Activated CD4-positive, alpha-beta T cell treated with anti-CD3 and anti-CD28 coated beads for 36 hours (primary cell): ENCODE results near the gene ID3. TPM values are rescaled to one million over a fixed set of nuclear protein-coding genes. Genes with fewer than 3 reads are reported as not detected.
A peak's percentile ranks its signal among the peaks of the same experiment; 100 is the strongest.

Source experiments
- ATAC-seq: fragments of 200-7000 bp; cut with Tn5 transposase; one replicate; pipeline ENCODE4 v1.10.0; 2021; ENCODE audit warnings: mild to moderate bottlenecking, moderate library complexity
- CTCF ChIA-PET: fragments of 350-600 bp; sonication (Branson Sonifier 250); formaldehyde crosslinking; loops from one replicate; lab custom pipeline; 2021; ENCODE audit warnings: antibody characterized with exemption; lab: Charles Lee
- POLR2A ChIA-PET: fragments of 350-600 bp; sonication (Branson Sonifier 250); formaldehyde crosslinking; loops from one replicate; lab custom pipeline; 2021; ENCODE audit warnings: antibody characterized with exemption, inconsistent platforms; lab: Charles Lee
- DNase-seq: peaks from one replicate; pipeline ENCODE4 v3.0.0-alpha.2; 2020
- H3K27ac Mint-ChIP-seq: one replicate; pipeline ENCODE4 v1.8.0; 2021; ENCODE audit warnings: mixed read lengths
- H3K27me3 Mint-ChIP-seq: one replicate; pipeline ENCODE4 v1.8.0; 2021; ENCODE audit warnings: mixed read lengths
- H3K36me3 Mint-ChIP-seq: one replicate; pipeline ENCODE4 v1.8.0; 2021; ENCODE audit warnings: low read depth, mixed read lengths
- H3K4me1 Mint-ChIP-seq: one replicate; pipeline ENCODE4 v1.8.0; 2021; ENCODE audit warnings: mixed read lengths
- H3K4me3 Mint-ChIP-seq: one replicate; pipeline ENCODE4 v1.8.0; 2021; ENCODE audit warnings: mild to moderate bottlenecking, moderate library complexity, mixed read lengths
- H3K9me3 Mint-ChIP-seq: one replicate; pipeline ENCODE4 v1.8.0; 2021; ENCODE audit warnings: low read depth, mixed read lengths
- intact Hi-C, 2 experiments: fragments of 100-400 bp; cut with DNase I in 1 of 2; cut with micrococcal nuclease in 1 of 2; formaldehyde crosslinking; loops; one replicate each; pipeline versions ENCODE4 v1.14.2 to v1.15.1; 2022 to 2024; cut with DNase I, micrococcal nuclease
- total RNA-seq, 2 experiments: library from RNA; stranded (reverse); gene quantifications; one replicate each; pipeline ENCODE4 v1.2.3, GENCODE V29; 2021

Gene ID3
- total RNA-seq, 2 experiments from 2014 or later, result 42.6 to 43.9 TPM

DNA sequence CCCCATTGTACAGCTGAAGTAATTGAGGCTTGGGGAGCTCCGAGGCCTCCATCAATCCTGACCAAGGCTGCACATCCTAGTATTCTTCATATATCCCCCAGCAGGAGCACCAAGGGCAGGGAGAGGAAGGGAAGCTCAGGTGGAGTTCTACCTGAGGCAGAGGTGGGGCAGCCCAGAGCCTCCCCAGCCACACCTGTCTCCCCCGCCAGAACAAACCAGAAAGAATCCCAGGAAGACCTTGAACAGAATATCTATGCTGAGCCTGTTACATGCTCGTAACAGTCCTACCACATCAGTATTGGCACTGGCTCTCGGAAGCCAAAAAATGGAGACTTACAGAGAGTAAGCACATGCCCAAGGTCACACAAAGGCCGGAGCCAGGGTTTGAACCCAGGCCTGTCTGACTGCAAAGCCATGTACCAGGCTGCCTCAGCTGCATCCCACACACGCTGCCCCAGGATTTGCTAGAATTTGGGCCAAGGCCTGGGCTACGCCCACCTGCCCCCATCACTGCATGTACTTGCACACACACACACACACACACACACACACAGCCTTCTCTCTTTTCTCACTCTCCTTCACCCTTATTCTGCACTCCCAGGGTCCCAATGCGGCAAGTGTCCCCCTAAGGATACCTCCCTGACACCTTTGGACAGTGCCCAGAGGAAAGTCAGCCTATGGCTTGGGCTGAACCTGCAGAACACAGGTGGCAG is 32.8 kb downstream of the ID3 start:
- H3K4me1 Mint-ChIP-seq, result peaks cover 68% of the 10 kb centered on the region
- no peaks in the 10 kb centered on the region for H3K27me3 Mint-ChIP-seq
- no peaks in the 10 kb centered on the region for H3K9me3 Mint-ChIP-seq
- DNase-seq, result no peak
- peak overlapping the region; percentile 29 for H3K4me3 Mint-ChIP-seq
- ATAC-seq, result no peak
- peak overlapping the region; percentile 55 for H3K27ac Mint-ChIP-seq
- intact Hi-C loops, result no loop called here
- POLR2A ChIA-PET, result interaction anchor here (0.6 to 0.8 kb wide), 4 partner anchors 12 to 75 kb away, joined by 3 to 7 read pairs (median 4); no protein-coding TSS in a partner anchor
- peaks cover 48% of the 10 kb centered on the region for H3K36me3 Mint-ChIP-seq
- CTCF ChIA-PET, result interaction anchor here (0.6 to 6.6 kb wide), 7 partner anchors 14 to 272 kb away, joined by 3 to 67 read pairs (median 6); no protein-coding TSS in a partner anchor

DNA sequence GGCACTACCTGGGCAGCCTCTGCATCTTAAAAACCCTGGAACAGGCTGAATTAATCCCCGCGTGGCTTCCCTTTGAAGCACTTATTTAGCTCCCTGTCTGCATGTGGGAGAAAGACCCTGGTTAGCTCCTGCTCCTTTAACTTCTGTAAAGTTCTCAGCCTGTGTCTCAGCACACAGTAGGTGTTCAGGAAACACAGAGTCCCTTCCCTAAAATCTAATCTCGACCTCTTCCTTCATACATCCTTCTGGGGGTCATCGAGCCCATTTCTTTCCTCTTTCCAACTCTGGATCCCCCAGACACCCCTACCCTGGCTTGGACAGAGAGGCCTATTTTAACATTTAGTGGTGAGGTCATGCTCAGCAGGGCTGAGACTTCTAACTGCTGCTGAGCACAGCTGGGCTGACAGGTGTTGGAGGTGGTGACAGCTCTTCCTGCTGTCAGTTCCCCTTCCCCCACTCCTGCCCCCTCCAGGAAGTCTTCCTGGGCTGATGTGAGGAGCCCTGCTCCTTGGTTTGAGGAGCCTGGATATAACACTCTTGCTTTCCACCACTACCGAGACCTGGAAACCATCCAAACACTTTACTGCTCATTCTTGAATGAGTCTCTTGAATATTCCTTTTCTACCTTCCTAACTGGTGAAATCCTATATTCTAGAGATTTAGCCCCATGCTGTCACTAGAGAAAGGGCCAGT is 33.6 kb downstream of the ID3 start:
- Mint-ChIP-seq H3K4me1 (peaks cover 63% of the 10 kb centered on the region), H3K36me3 (peaks cover 51% of the 10 kb centered on the region), H3K27ac (peak overlapping the region; percentile 32), H3K4me3 (peak overlapping the region; percentile 29), H3K9me3 (no peaks in the 10 kb centered on the region), H3K27me3 (no peaks in the 10 kb centered on the region)
- ATAC-seq, result no peak
- POLR2A ChIA-PET, result interaction anchor here (0.6 to 1.4 kb wide), 3 partner anchors 18 to 74 kb away, joined by 3 to 5 read pairs (median 4); no protein-coding TSS in a partner anchor
- peak; percentile 42 for DNase-seq
- CTCF ChIA-PET, result interaction anchor here (0.7 to 3.5 kb wide), 6 partner anchors 14 to 273 kb away, joined by 3 to 30 read pairs (median 7); no protein-coding TSS in a partner anchor
- intact Hi-C loops, result no loop called here

DNA sequence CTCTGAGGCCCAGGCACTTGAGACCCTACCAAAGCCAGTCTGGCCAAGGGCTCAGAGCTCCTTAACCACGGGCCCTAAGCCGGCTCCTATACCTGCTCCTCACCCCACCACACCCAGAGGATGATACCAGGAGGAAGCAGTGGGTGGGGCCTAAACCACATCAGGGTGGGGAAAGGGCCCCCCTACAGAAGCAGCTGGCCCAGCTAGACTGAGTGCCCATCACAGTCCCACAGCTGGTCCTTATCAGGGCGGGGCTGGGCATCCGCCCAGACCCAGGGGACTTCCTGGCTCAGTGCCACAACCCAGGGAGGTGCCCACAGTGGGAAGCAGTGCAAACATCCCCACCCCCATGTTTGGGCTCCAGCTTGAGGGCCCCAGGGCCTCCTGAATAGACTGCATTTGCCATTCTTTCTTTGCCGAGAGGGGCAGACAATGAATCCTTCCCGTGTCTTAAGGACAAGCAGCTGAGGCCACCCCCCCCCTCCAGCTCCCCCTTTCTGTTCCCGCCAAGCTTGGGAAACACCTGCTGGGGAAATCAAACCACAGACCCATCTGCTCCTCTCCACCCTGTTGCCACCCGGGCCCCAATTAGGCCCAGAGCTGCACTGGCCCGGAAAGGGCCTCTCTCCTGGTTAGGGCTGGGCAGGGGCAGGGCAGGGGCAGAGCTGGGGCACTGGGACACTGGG is 34.4 kb downstream of the ID3 start:
- ATAC-seq (no peak), DNase-seq (peak; percentile 39)
- H3K27ac Mint-ChIP-seq, result peak overlapping the region; percentile 25
- H3K36me3 Mint-ChIP-seq, result peaks cover 50% of the 10 kb centered on the region
- ChIA-PET CTCF (interaction anchor here (0.6 to 3.5 kb wide), 8 partner anchors 10 to 247 kb away, joined by 3 to 30 read pairs (median 6); no protein-coding TSS in a partner anchor), POLR2A (interaction anchor here (0.6 to 1.4 kb wide), 3 partner anchors 9 to 367 kb away, joined by 3 to 5 read pairs (median 4); no protein-coding TSS in a partner anchor)
- intact Hi-C loops, result no loop called here
- H3K9me3 Mint-ChIP-seq, result no peaks in the 10 kb centered on the region
- peak overlapping the region; percentile 28 for H3K4me3 Mint-ChIP-seq
- peaks cover 63% of the 10 kb centered on the region for H3K4me1 Mint-ChIP-seq
- no peaks in the 10 kb centered on the region for H3K27me3 Mint-ChIP-seq

DNA sequence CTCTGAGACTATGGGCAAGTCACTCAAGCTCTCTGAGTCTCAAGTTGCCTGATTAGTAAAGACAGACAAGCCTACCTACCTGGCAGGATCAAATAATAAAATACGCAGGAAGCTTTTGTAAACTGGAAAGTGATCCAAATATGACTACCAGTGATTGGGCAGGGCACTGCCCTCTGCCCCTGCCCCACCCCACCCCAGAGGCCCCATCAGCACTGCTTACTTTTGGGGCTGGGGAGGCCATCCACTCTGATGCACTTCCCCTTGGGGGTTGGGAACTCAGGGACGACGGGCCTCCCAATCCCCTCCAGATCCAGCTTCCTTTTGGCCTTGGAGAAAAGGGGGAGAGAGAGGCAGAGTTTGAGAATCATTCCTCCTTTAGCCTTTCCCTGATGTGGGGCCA is 35.1 kb downstream of the ID3 start:
- Mint-ChIP-seq H3K36me3 (peaks cover 51% of the 10 kb centered on the region), H3K4me1 (peaks cover 57% of the 10 kb centered on the region), H3K9me3 (no peaks in the 10 kb centered on the region), H3K27ac (no peak overlapping the region), H3K4me3 (no peak overlapping the region), H3K27me3 (no peaks in the 10 kb centered on the region)
- CTCF ChIA-PET, result interaction anchor here (0.6 to 3.5 kb wide), 7 partner anchors 9 to 248 kb away, joined by 3 to 30 read pairs (median 6); no protein-coding TSS in a partner anchor
- POLR2A ChIA-PET, result interaction anchor here (0.5 to 1.2 kb wide), 2 partner anchors 9 to 321 kb away, joined by 4 read pairs; no protein-coding TSS in a partner anchor
- no peak for DNase-seq
- no peak for ATAC-seq
- intact Hi-C loops, result no loop called here

DNA sequence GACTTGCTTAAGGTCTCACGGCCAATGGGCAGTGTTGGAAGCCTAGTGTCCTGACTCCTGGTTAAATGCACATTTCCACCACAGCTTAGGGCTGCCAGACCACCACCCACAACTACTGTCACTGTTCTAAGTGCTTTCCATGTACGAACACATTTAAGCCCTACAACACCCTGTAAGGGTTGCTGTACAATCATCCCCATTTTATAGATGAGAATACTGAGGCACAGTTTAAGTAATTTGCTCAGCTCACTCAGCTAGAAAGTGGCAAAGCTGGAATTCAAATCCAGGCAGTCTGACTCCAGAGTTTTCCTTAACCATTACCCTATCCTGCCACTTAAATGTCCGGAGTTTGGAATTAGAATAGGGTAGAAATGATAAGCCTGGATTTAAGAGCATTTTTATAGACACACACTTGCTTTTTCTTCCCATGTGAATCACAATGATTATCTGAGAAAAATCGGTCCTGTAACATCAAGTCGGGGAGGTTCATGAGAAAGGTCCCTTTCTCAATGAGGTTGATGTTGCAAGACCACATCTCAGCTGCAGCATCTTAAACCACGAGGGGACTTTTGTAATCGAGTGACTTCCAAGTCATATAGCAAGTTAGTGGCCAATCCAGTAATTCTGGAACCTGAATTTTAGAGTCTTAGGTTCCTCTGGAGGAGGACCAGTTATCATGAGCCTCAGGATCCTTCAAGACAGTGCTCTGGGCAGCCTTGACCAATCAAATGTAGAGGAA is 36.9 kb downstream of the ID3 start:
- intact Hi-C loops, result loop anchor here in 1 of 2 experiments (1.0 kb wide), 1 partner anchor 11 kb away; no protein-coding TSS in a partner anchor

DNA sequence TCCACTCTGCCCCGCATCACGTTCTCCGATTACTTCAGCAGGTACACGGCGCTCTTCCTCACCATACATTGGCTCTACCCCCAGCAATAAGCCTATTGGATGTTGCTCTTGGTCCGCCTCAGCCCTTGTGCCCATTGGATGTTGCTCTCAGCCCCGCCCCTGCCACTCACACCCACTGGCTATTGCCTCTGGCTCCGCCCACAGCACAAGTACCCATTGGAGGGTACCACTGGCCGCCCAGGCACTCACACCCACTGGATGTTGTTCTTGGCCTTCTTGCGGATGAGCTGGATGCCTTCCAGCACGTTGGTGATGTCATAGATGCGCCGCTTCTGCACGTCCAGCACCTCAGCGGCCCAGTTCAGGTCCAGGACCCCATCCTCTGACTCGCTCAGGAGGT is 37.7 kb downstream of the ID3 start:
- ATAC-seq (no peak), DNase-seq (peak; percentile 39)
- intact Hi-C loops, result no loop called here
- Mint-ChIP-seq H3K27me3 (no peaks in the 10 kb centered on the region), H3K27ac (no peak overlapping the region), H3K9me3 (no peaks in the 10 kb centered on the region), H3K4me3 (no peak overlapping the region), H3K4me1 (peaks cover 32% of the 10 kb centered on the region), H3K36me3 (peaks cover 61% of the 10 kb centered on the region)
- CTCF ChIA-PET, result interaction anchor here (0.7 to 2.5 kb wide), 4 partner anchors 9 to 115 kb away, joined by 3 to 17 read pairs (median 3); partner anchors contain the start of gene E2F2
- POLR2A ChIA-PET, result interaction anchor here (1.2 kb wide), 1 partner anchor 13 kb away, joined by 4 read pairs; no protein-coding TSS in a partner anchor

More for the DNA sequence above, 36.9 kb downstream of the ID3 start:
- peak; percentile 21 for DNase-seq
- no peaks in the 10 kb centered on the region for H3K9me3 Mint-ChIP-seq
- ChIA-PET CTCF (interaction anchor here (0.6 to 2.5 kb wide), 5 partner anchors 8 to 115 kb away, joined by 3 to 17 read pairs (median 3); partner anchors contain the start of gene E2F2), POLR2A (interaction anchor here (0.6 kb wide), 1 partner anchor 361 kb away, joined by 9 read pairs; no protein-coding TSS in a partner anchor)
- peaks cover 40% of the 10 kb centered on the region for H3K4me1 Mint-ChIP-seq
- no peaks in the 10 kb centered on the region for H3K27me3 Mint-ChIP-seq
- ATAC-seq, result peak; percentile 33
- H3K27ac Mint-ChIP-seq, result no peak overlapping the region
- no peak overlapping the region for H3K4me3 Mint-ChIP-seq
- H3K36me3 Mint-ChIP-seq, result peaks cover 60% of the 10 kb centered on the region

DNA sequence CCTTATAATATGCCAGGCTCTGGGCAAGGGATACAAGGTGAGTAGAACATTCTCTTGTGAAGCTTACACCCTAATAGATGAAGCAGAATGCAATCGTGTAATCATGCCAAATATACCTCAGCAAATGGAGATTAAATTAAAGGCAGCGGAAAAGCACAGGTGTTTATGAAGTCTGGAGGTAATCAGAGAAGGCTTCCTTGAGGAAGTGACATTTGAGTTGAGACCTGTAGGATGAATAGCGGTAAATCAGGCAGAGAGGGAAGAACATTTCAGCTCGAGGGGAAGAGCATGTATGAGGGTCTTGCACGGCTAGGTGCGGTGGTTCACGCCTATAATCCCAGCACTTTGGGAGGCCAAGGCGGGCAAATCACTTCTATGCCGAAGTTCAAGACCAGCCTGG is 41.7 kb downstream of the ID3 start:
- no peak overlapping the region for H3K4me3 Mint-ChIP-seq
- peaks cover 3% of the 10 kb centered on the region for H3K4me1 Mint-ChIP-seq
- H3K27me3 Mint-ChIP-seq, result no peaks in the 10 kb centered on the region
- CTCF ChIA-PET, result interaction anchor here (0.5 to 2.2 kb wide), 3 partner anchors 20 to 134 kb away, joined by 3 to 6 read pairs (median 3); no protein-coding TSS in a partner anchor
- no peak overlapping the region for H3K27ac Mint-ChIP-seq
- POLR2A ChIA-PET, result no interaction called here
- ATAC-seq, result no peak
- no peak for DNase-seq
- intact Hi-C loops, result no loop called here
- H3K9me3 Mint-ChIP-seq, result no peaks in the 10 kb centered on the region
- H3K36me3 Mint-ChIP-seq, result peaks cover 75% of the 10 kb centered on the region

DNA sequence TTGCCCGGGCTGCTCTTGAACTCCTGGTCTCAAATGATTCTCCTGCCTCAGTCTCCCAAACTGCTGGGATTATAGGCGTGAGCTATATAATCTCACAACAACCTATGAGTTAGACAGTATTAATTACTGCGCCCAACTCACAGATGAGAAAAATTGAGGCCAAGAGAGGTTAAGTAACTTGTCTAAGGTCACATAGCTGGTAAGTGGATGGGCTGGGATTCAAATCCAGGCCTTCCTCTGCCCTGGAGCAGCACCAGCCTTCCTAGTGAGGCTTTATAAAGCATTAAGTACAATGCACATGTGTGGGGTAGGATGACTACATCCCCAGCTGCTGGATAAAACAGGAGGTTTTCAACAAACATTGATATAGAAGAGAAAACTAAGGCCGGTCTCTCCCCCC is 43.4 kb downstream of the ID3 start:
- Mint-ChIP-seq H3K4me3 (no peak overlapping the region), H3K4me1 (no peaks in the 10 kb centered on the region), H3K9me3 (no peaks in the 10 kb centered on the region), H3K27me3 (no peaks in the 10 kb centered on the region), H3K36me3 (peaks cover 72% of the 10 kb centered on the region), H3K27ac (no peak overlapping the region)
- DNase-seq, result no peak
- ChIA-PET CTCF (interaction anchor here (0.6 to 2.3 kb wide), 6 partner anchors 9 to 1439 kb away, joined by 3 to 15 read pairs (median 6); no protein-coding TSS in a partner anchor), POLR2A (no interaction called here)
- intact Hi-C loops, result no loop called here
- ATAC-seq, result no peak

DNA sequence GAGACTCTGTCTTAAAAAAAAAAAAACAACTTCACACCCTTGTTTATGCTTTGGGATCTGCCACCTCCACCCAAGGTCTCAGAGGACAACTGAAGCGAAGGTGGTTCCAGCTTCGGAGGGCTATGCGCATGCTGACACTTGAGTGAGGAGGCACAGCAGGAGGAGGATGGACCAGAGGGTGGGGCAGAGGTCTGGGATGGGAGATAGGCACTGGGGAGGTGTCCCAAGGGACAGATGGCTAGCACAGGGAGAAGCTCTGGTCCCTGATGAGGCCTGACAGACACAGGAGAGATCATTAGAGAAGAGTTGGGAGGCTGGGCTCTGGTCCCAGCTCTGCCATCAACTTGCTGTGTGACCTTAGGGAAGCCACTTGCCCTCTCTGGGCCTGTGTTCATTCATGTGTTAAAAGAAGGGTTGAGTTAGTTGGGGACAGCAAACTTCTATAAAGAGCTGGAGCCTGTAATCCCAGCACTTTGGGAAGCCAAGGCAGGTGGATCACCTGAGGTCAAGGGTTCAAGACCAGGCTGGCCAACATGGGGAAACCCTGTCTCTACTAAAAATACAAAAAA is 45.1 kb downstream of the ID3 start:
- POLR2A ChIA-PET, result interaction anchor here (0.6 to 1.2 kb wide), 3 partner anchors 13 to 487 kb away, joined by 3 to 5 read pairs (median 3); partner anchors contain the start of gene E2F2
- Mint-ChIP-seq H3K27me3 (no peaks in the 10 kb centered on the region), H3K4me1 (no peaks in the 10 kb centered on the region), H3K9me3 (no peaks in the 10 kb centered on the region), H3K36me3 (peaks cover 76% of the 10 kb centered on the region), H3K4me3 (no peak overlapping the region), H3K27ac (no peak overlapping the region)
- CTCF ChIA-PET, result interaction anchor here (0.5 to 2.3 kb wide), 6 partner anchors 10 to 124 kb away, joined by 3 to 15 read pairs (median 6); no protein-coding TSS in a partner anchor
- intact Hi-C loops, result no loop called here
- DNase-seq (no peak), ATAC-seq (no peak)

DNA sequence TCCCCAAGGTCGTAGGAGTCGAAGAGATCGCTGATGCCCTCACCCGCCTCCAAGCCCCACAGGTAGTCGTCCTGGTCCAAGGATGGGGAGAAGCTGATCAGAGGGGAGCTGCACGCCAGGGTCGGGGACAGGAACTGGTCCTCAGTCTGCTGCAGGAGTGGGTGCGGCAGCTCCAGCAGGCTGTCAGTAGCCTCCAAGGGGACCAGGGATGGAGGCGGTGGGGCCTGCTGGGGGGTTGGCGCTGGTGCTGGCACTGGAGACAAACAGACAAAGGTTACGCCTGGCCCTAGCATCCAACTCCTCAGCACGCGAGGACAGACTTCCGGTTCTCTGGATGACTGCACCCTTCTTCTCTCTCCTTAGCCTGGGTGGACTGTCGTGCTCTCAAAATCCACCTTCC is 49.4 kb downstream of the ID3 start:
- no peaks in the 10 kb centered on the region for H3K27me3 Mint-ChIP-seq
- H3K9me3 Mint-ChIP-seq, result no peaks in the 10 kb centered on the region
- H3K27ac Mint-ChIP-seq, result no peak overlapping the region
- ATAC-seq (no peak), DNase-seq (no peak)
- CTCF ChIA-PET, result no interaction called here
- peaks cover 59% of the 10 kb centered on the region for H3K36me3 Mint-ChIP-seq
- intact Hi-C loops, result no loop called here
- H3K4me3 Mint-ChIP-seq, result no peak overlapping the region
- no peaks in the 10 kb centered on the region for H3K4me1 Mint-ChIP-seq
- POLR2A ChIA-PET, result interaction anchor here (0.7 kb wide), 1 partner anchor 9 kb away, joined by 4 read pairs; no protein-coding TSS in a partner anchor
